GM19023 (cell line): Measurements from ENCODE around the gene PRSS3.
"Not testable (repeated sequence)": the region's sequence is repeated elsewhere in the genome, so short reads cannot be mapped to it uniquely, and the experiment has no call there.

Experiments
- ATAC-seq: cut with Tn5 transposase; IDR thresholded peaks from one replicate; pipeline ENCODE4 v1.9.1; 2021; ENCODE audit warnings: mild to moderate bottlenecking, moderate library complexity; ENCODE audit not compliant: unreplicated experiment

Gene PRSS3

GRCh38 chr9:33817327-33818166 is 22.2 kb downstream of the PRSS3 start:
- peak; percentile 29 for ATAC-seq

- no peak for ATAC-seq
These were observed 22.9 kb downstream of the PRSS3 start for GRCh38 chr9:33818167-33818846.

- no peak for ATAC-seq
These were observed 23.6 kb downstream of the PRSS3 start for GRCh38 chr9:33818847-33819500.

- no peak for ATAC-seq
These were observed 24.9 kb downstream of the PRSS3 start for GRCh38 chr9:33820231-33820745.

GRCh38 chr9:33823801-33824200 is 28.4 kb downstream of the PRSS3 start:
- no peak for ATAC-seq

- ATAC-seq, result not testable (repeated sequence)
These were observed 31.9 kb downstream of the PRSS3 start for GRCh38 chr9:33827285-33827684.

- ATAC-seq, result not testable (repeated sequence)
These were observed 34.4 kb downstream of the PRSS3 start for GRCh38 chr9:33829641-33830230.

GRCh38 chr9:33835625-33836260 is 40.4 kb downstream of the PRSS3 start:
- no peak for ATAC-seq

- ATAC-seq, result not testable (repeated sequence)
These were observed 40.9 kb downstream of the PRSS3 start for GRCh38 chr9:33836261-33836660.

GRCh38 chr9:33837138-33837537 is 41.8 kb downstream of the PRSS3 start:
- ATAC-seq, result no peak

- ATAC-seq, result no peak
These were observed 45.0 kb downstream of the PRSS3 start for GRCh38 chr9:33840381-33840780.

- no peak for ATAC-seq
These were observed 48.1 kb downstream of the PRSS3 start for GRCh38 chr9:33843312-33843961.

- no peak for ATAC-seq
These were observed 50.9 kb downstream of the PRSS3 start for GRCh38 chr9:33846231-33846630.

- not testable (repeated sequence) for ATAC-seq
These were observed 52.5 kb downstream of the PRSS3 start for GRCh38 chr9:33847894-33848205.
